A673 (cell line): ENCODE measurements around the gene TRIAP1.

Experiments used
- EZH2 ChIP-seq: fragments of 200-600 bp; sonication (generic); IDR thresholded peaks from 2 replicates; pipeline ENCODE4 v1.6.1; 2017; ENCODE audit warnings: borderline replicate concordance, low read depth, mild to moderate bottlenecking, mixed read lengths, antibody characterized with exemption, low read length; ENCODE audit not compliant: poor library complexity, severe bottlenecking
- TF ChIP-seq, protein P1 (sequence below): fragments of 300-800, 200-600 bp; sonication (generic); conservative IDR thresholded peaks from 2 replicates; pipeline ENCODE4 v1.5.1; 2017; ENCODE audit warnings: low read depth, mild to moderate bottlenecking, antibody characterized with exemption, low read length, moderate library complexity, mixed read lengths

DNA sequence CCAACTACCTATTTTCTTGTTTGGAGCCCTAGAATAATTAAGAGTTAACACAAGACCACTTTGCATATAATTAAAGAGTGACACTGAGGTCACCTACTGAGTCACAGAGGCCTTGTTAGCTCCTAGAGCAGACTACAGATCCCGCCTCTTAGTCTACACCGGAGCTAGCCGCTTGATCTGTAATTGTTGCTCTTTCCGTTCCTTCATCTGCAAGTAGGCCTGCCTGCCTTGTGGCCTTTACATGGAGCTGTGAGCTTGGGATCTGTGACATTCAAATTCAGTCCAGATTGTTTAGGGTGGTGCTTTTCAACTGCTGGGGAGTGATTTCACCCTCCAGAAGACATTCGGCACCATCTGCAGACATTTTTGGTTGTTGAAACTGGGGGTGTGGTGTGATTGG is 44.1 kb upstream of the TRIAP1 start:
- TF ChIP-seq, protein P1, sequence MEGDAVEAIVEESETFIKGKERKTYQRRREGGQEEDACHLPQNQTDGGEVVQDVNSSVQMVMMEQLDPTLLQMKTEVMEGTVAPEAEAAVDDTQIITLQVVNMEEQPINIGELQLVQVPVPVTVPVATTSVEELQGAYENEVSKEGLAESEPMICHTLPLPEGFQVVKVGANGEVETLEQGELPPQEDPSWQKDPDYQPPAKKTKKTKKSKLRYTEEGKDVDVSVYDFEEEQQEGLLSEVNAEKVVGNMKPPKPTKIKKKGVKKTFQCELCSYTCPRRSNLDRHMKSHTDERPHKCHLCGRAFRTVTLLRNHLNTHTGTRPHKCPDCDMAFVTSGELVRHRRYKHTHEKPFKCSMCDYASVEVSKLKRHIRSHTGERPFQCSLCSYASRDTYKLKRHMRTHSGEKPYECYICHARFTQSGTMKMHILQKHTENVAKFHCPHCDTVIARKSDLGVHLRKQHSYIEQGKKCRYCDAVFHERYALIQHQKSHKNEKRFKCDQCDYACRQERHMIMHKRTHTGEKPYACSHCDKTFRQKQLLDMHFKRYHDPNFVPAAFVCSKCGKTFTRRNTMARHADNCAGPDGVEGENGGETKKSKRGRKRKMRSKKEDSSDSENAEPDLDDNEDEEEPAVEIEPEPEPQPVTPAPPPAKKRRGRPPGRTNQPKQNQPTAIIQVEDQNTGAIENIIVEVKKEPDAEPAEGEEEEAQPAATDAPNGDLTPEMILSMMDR = no peak
- TF ChIP-seq EZH2 = no peak
